ENCODE data around the gene APOL1.

GRCh38 chr22:36267896-36268485 is 15.1 kb downstream of the APOL1 start:
- TF ChIP-seq, protein P1, sequence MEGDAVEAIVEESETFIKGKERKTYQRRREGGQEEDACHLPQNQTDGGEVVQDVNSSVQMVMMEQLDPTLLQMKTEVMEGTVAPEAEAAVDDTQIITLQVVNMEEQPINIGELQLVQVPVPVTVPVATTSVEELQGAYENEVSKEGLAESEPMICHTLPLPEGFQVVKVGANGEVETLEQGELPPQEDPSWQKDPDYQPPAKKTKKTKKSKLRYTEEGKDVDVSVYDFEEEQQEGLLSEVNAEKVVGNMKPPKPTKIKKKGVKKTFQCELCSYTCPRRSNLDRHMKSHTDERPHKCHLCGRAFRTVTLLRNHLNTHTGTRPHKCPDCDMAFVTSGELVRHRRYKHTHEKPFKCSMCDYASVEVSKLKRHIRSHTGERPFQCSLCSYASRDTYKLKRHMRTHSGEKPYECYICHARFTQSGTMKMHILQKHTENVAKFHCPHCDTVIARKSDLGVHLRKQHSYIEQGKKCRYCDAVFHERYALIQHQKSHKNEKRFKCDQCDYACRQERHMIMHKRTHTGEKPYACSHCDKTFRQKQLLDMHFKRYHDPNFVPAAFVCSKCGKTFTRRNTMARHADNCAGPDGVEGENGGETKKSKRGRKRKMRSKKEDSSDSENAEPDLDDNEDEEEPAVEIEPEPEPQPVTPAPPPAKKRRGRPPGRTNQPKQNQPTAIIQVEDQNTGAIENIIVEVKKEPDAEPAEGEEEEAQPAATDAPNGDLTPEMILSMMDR (IDR thresholded peaks at IDR 0.05), result no peak
- no peak for TF ChIP-seq EZH2 (IDR thresholded peaks at IDR 0.05; ENCODE audit: borderline replicate concordance, insufficient read depth, low read depth, low read length, poor library complexity, severe bottlenecking)

All from B cell (primary cell).